Type B pancreatic cell (in vitro differentiated cells): Measurements from ENCODE around the gene NDUFA6. TPM values are rescaled to one million over a fixed set of nuclear protein-coding genes. Genes with fewer than 3 reads are reported as not detected.

Experiments used
- DNase-seq: peaks from one replicate; pipeline ENCODE4 v3.0.0; 2021; ENCODE audit warnings: mixed read lengths; ENCODE audit not compliant: unreplicated experiment; ENCODE audit errors: extremely low spot score
- H3K27ac Mint-ChIP-seq: 2 replicates; pipeline ENCODE4 v1.8.0; 2021; ENCODE audit warnings: mild to moderate bottlenecking, mixed read lengths
- H3K27me3 Mint-ChIP-seq: 2 replicates; pipeline ENCODE4 v1.8.0; 2021; ENCODE audit warnings: mixed read lengths
- H3K36me3 Mint-ChIP-seq: 2 replicates; pipeline ENCODE4 v1.8.0; 2021; ENCODE audit warnings: mixed read lengths
- H3K4me1 Mint-ChIP-seq: one replicate; pipeline ENCODE4 v1.8.0; 2021; ENCODE audit warnings: mixed read lengths; ENCODE audit not compliant: unreplicated experiment
- H3K4me3 Mint-ChIP-seq: 2 replicates; pipeline ENCODE4 v1.8.0; 2021; ENCODE audit warnings: mild to moderate bottlenecking, mixed read lengths
- H3K9me3 Mint-ChIP-seq: 2 replicates; pipeline ENCODE4 v1.8.0; 2021; ENCODE audit warnings: mixed read lengths
- CTCF ChIP-seq: fragments of 200-600 bp; sonication (generic); conservative IDR thresholded peaks from 2 replicates; pipeline ENCODE4 v1.5.0; 2021; ENCODE audit warnings: antibody characterized with exemption, mild to moderate bottlenecking
- total RNA-seq: library from RNA; stranded (reverse); gene quantifications from 2 replicates; pipeline ENCODE4 v1.2.1, GENCODE V29; 2021; ENCODE audit warnings: low replicate concordance

Gene NDUFA6
- total RNA-seq, 1 donor from 2014 or later = 93.9 TPM

DNA sequence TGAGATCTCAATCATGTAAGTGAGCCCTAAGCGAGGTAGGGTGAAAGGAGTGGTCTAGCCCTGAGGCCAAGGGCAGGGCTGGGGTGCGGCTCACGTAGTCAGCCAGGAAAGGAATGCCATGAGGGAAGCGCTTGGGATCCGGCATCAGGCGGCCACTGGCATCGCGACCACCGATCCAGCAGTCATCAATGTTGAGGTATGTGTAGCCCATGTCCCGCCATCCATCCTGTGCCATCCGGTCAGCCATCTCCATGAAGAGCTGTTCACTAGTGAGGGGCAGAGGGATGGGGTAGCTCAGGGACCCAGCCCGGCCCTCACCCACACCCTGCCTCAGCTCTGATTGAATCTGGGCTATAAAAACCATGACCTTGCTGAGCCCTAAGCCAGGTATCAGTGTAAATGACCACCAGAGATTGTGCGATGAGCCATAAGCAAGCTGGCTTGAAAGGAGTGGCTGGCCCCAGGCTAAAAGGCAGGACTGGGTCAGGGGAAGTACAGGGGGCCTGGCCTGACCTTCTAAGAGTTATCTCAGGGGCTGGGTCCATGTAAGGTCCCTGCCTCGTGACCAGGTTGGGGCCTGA, 22.8 kb downstream of the NDUFA6 start:
- TF ChIP-seq CTCF = no peak
- H3K27ac Mint-ChIP-seq = peak overlapping the region; percentile 35
- DNase-seq = no peak
- no peaks in the 10 kb centered on the region for H3K27me3 Mint-ChIP-seq
- H3K4me3 Mint-ChIP-seq = no peak overlapping the region
- H3K4me1 Mint-ChIP-seq = peaks cover 15% of the 10 kb centered on the region
- H3K9me3 Mint-ChIP-seq = no peaks in the 10 kb centered on the region
- H3K36me3 Mint-ChIP-seq = peaks cover 17% of the 10 kb centered on the region

DNA sequence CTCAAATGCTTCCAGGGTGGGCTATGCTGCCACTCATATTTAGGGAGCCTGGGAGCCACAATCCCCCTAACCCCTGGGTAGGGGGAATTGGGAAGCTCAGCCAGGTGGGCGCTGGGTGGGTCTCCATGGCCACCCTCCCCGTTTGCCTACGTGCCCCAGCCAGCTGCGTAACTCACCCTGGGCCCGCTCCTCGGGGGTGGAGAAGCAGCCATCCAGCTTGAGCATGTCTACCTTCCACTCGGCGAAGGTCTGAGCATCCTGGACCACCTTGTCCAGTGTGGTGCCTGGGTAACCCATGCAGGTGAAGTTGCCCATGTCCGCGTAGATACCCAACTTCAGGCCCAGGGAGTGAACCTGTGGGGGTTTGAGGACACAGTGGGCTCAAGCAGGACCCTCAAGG, 23.6 kb downstream of the NDUFA6 start:
- H3K36me3 Mint-ChIP-seq = peaks cover 17% of the 10 kb centered on the region
- H3K9me3 Mint-ChIP-seq = no peaks in the 10 kb centered on the region

GRCh38 chr22:42066126-42066761, 24.3 kb downstream of the NDUFA6 start:
- no peak for TF ChIP-seq CTCF
- H3K27me3 Mint-ChIP-seq = no peaks in the 10 kb centered on the region
- H3K4me1 Mint-ChIP-seq = peaks cover 6% of the 10 kb centered on the region
- no peak for DNase-seq
- no peak overlapping the region for H3K27ac Mint-ChIP-seq
- peaks cover 17% of the 10 kb centered on the region for H3K36me3 Mint-ChIP-seq
- H3K9me3 Mint-ChIP-seq = no peaks in the 10 kb centered on the region
- no peak overlapping the region for H3K4me3 Mint-ChIP-seq

More for the DNA sequence above, 23.6 kb downstream of the NDUFA6 start:
- H3K4me3 Mint-ChIP-seq = no peak overlapping the region
- TF ChIP-seq CTCF = no peak
- peaks cover 12% of the 10 kb centered on the region for H3K4me1 Mint-ChIP-seq
- H3K27ac Mint-ChIP-seq = no peak overlapping the region
- H3K27me3 Mint-ChIP-seq = no peaks in the 10 kb centered on the region
- peak; percentile 55 for DNase-seq

DNA sequence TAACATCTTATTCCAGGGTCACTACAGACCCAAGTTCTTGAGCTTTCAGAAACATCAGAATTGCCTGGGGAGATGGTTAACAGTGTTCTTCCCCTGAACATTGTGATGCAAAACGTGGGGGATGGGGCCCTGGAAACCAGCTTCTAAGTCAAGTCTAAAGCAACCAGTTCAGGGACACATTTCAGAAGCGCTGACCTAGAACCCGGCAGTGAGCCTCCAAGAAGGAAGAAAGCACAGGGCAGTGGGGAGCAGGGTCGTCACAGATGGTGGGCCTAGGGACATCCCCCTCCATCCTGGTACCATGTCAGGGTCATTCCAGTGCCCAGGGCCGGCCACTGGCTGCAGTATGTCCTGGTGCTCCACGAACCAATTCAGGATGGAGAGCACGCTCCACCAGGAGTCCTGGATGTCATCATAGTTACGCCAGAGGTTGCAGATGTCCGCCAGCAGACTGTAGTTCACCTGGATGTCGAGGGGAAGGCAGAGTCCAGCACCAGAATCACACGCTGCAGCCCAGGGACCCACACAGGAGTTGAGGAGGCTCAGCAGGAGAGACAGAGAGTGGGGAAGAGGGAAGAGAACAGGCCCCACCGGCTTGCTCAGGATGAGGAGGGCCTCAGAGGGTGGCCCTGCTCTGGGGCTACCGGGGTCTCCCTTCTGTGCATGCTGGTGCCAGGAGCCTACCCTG, 25.0 kb downstream of the NDUFA6 start:
- no peaks in the 10 kb centered on the region for H3K4me1 Mint-ChIP-seq
- H3K9me3 Mint-ChIP-seq = no peaks in the 10 kb centered on the region
- H3K36me3 Mint-ChIP-seq = peaks cover 17% of the 10 kb centered on the region
- peak; percentile 58 for DNase-seq
- no peaks in the 10 kb centered on the region for H3K27me3 Mint-ChIP-seq
- H3K27ac Mint-ChIP-seq = peak overlapping the region; percentile 61
- no peak for TF ChIP-seq CTCF
- no peak overlapping the region for H3K4me3 Mint-ChIP-seq

DNA sequence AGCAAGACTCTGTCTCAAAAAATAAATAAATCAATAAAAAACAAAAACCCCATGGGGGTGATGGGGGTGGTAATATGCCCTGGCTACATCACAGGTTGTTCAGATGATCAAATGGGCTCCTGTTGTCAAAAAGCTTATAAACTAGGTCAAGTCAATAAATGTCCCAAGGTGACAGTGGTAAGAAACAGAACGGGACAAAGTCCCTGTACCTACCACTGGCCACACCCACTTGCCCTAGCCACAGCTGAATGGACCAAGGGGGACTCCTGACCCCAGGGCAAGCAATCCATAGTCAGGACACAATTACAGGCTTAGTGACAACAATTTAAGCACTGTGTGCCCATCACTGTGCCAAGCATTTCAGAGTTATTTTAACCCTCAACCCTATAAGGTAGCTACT, 25.9 kb downstream of the NDUFA6 start:
- TF ChIP-seq CTCF = no peak
- peak; percentile 37 for DNase-seq
- Mint-ChIP-seq H3K4me3 (no peak overlapping the region), H3K4me1 (no peaks in the 10 kb centered on the region), H3K9me3 (no peaks in the 10 kb centered on the region), H3K36me3 (peaks cover 19% of the 10 kb centered on the region), H3K27me3 (no peaks in the 10 kb centered on the region), H3K27ac (no peak overlapping the region)
